ENCODE measurements around the gene RNF150. TPM values are rescaled to one million over a fixed set of nuclear protein-coding genes. Genes with fewer than 3 reads are reported as not detected.
"Not testable (repeated sequence)": the region's sequence is repeated elsewhere in the genome, so short reads cannot be mapped to it uniquely, and the experiment has no call there.

The RNF150 gene
- total RNA-seq, 1 donor from 2014 or later = 0.13 TPM

GRCh38 chr4:140833280-140833679 lies 300.0 kb downstream of the RNF150 start:
- DNase-seq (ENCODE audit: low read depth in 2 of 2) = no peak

- DNase-seq (ENCODE audit: low read depth in 2 of 2) = no peak
Observed at GRCh38 chr4:140829825-140830224, 303.4 kb downstream of the RNF150 start.

GRCh38 chr4:140826701-140827027 lies 306.6 kb downstream of the RNF150 start:
- DNase-seq (ENCODE audit: low read depth in 2 of 2) = no peak

- not testable (repeated sequence) for DNase-seq (ENCODE audit: low read depth in 2 of 2)
Observed at GRCh38 chr4:140820520-140820919, 312.7 kb downstream of the RNF150 start.

GRCh38 chr4:140819610-140820009 lies 313.7 kb downstream of the RNF150 start:
- DNase-seq (ENCODE audit: low read depth in 2 of 2) = no peak

GRCh38 chr4:140818433-140818832 lies 314.8 kb downstream of the RNF150 start:
- DNase-seq (ENCODE audit: low read depth in 2 of 2) = no peak

- DNase-seq (ENCODE audit: low read depth in 2 of 2) = no peak
Observed at GRCh38 chr4:140816806-140817510, 316.3 kb downstream of the RNF150 start.

GRCh38 chr4:140813804-140814203 lies 319.5 kb downstream of the RNF150 start:
- DNase-seq (ENCODE audit: low read depth in 2 of 2) = no peak

- no peak for DNase-seq (ENCODE audit: low read depth in 2 of 2)
Observed at GRCh38 chr4:140812916-140813315, 320.4 kb downstream of the RNF150 start.

- DNase-seq (ENCODE audit: low read depth in 2 of 2) = no peak
Observed at GRCh38 chr4:140811429-140811828, 321.8 kb downstream of the RNF150 start.

GRCh38 chr4:140810591-140811169 lies 322.6 kb downstream of the RNF150 start:
- DNase-seq (ENCODE audit: low read depth in 2 of 2) = not testable (repeated sequence)

Other genes starting within 250 kb of the RNF150 start
- gene ZNF330, start 87.4 kb upstream of the RNF150 start, total RNA-seq = 18.9 and 21.6 TPM in 2 replicates

Measured in dermis microvascular lymphatic vessel endothelial cell (primary cell).